Measurements from ENCODE around the gene PERCC1. TPM values are rescaled to one million over a fixed set of nuclear protein-coding genes. Genes with fewer than 3 reads are reported as not detected.

Gene PERCC1
- total RNA-seq, 4 donors from 2014 or later, result not detected

DNA sequence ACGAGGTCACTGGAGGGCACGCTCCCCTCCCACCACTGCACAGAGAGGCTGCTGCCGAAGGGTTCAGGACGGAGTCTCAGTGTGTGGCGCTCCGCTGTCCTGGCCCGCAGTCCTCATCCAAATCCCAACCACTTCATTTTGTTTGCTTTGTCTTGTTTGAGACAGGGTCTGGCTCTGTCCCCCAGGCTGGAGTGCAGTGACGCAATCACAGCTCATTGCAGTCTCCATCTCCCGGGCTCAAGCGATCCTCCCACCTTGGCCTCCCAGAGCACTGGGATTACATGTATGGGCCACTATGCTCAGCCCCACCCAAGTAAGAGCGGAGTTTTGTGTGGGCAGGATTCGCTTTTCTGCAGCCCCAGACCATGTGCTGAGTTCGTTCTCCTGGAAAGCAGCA is 29.1 kb upstream of the PERCC1 start:
- Histone ChIP-seq H3K27ac (no peak overlapping the region), H3K36me3 (peaks cover 12 to 91% (median 37%) of the 10 kb centered on the region in 3 donors)

DNA sequence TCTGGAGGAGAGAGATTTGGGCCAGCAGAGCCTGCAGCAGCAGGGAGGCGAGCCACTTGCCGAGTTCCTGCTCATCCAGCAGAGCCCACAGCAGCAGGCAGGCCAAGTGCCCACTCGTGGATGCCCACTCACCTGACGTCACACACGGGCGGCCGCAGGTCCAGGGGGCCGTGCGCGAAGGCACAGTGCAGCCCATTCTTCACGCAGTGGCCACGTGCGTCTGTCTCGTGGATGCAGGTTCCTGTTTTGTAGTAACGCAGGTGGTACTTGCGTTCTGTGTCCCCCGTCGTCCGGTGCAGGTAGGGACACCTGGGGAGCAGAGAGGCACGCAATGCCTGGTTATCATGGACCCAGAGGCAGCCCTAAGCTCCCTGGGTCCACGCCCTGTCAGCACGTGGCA is 27.8 kb upstream of the PERCC1 start:
- DNase-seq, result no peak
- no peak overlapping the region for H3K4me3 ChIP-seq
- peaks cover 12 to 88% (median 37%) of the 10 kb centered on the region in 3 donors for H3K36me3 ChIP-seq
- no peak for TF ChIP-seq POLR2A (IDR thresholded peaks at IDR 0.05)
- TF ChIP-seq, protein P1, sequence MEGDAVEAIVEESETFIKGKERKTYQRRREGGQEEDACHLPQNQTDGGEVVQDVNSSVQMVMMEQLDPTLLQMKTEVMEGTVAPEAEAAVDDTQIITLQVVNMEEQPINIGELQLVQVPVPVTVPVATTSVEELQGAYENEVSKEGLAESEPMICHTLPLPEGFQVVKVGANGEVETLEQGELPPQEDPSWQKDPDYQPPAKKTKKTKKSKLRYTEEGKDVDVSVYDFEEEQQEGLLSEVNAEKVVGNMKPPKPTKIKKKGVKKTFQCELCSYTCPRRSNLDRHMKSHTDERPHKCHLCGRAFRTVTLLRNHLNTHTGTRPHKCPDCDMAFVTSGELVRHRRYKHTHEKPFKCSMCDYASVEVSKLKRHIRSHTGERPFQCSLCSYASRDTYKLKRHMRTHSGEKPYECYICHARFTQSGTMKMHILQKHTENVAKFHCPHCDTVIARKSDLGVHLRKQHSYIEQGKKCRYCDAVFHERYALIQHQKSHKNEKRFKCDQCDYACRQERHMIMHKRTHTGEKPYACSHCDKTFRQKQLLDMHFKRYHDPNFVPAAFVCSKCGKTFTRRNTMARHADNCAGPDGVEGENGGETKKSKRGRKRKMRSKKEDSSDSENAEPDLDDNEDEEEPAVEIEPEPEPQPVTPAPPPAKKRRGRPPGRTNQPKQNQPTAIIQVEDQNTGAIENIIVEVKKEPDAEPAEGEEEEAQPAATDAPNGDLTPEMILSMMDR (IDR thresholded peaks at IDR 0.05), result no peak
- H3K27ac ChIP-seq, result no peak overlapping the region
- H3K9me3 ChIP-seq, result no peaks in the 10 kb centered on the region
- 90% methylated on average over 4 to 7 of the region's 22 CpGs for WGBS, 2 donors
- H3K4me1 ChIP-seq, result peaks cover 4 to 7% (median 6%) of the 10 kb centered on the region in 3 donors
- H3K27me3 ChIP-seq, result no peaks in the 10 kb centered on the region
- intact Hi-C loops (cut with DNase I), result no loop called here

More for the DNA sequence above, 29.1 kb upstream of the PERCC1 start:
- intact Hi-C loops (cut with DNase I), result no loop called here
- Histone ChIP-seq H3K4me1 (no peaks in the 10 kb centered on the region), H3K9me3 (no peaks in the 10 kb centered on the region), H3K4me3 (no peak overlapping the region), H3K27me3 (no peaks in the 10 kb centered on the region)
- WGBS, 2 donors, result 87% methylated on average over 3 to 10 of the region's 13 CpGs
- TF ChIP-seq, protein P1 (IDR thresholded peaks at IDR 0.05), result no peak
- TF ChIP-seq POLR2A (IDR thresholded peaks at IDR 0.05), result no peak
- no peak for DNase-seq

DNA sequence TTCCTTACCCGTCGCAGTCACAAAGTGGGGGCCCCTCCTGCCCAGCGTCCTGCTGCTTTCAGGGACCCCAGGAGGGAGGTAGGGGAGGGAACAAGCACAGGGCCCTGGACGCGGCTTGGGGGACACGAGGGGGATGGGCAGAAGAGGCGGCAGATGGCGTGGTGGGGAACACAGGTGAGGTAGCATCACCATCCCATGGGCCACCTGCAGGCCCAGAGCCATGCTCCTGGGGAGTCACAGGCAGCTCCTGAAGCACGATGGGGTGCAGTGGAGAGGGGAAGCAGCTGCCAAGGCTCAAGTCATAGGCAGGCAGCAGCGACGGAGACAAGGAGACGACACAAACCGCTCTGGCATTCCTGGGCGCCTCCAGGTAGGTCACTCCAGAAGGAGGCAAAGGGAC is 27.1 kb upstream of the PERCC1 start:
- H3K36me3 ChIP-seq, result peaks cover 11 to 81% (median 34%) of the 10 kb centered on the region in 3 donors
- no peaks in the 10 kb centered on the region for H3K27me3 ChIP-seq
- intact Hi-C loops (cut with DNase I), result no loop called here
- H3K4me1 ChIP-seq, result peaks cover 9 to 14% (median 13%) of the 10 kb centered on the region in 3 donors
- no peak overlapping the region for H3K27ac ChIP-seq
- no peak overlapping the region for H3K4me3 ChIP-seq
- DNase-seq, result no peak
- 91 to 94% methylated on average over 11 to 13 of the region's 14 CpGs for WGBS, 2 donors
- TF ChIP-seq POLR2A (IDR thresholded peaks at IDR 0.05), result no peak
- TF ChIP-seq, protein P1 (IDR thresholded peaks at IDR 0.05), result no peak
- H3K9me3 ChIP-seq, result no peaks in the 10 kb centered on the region

DNA sequence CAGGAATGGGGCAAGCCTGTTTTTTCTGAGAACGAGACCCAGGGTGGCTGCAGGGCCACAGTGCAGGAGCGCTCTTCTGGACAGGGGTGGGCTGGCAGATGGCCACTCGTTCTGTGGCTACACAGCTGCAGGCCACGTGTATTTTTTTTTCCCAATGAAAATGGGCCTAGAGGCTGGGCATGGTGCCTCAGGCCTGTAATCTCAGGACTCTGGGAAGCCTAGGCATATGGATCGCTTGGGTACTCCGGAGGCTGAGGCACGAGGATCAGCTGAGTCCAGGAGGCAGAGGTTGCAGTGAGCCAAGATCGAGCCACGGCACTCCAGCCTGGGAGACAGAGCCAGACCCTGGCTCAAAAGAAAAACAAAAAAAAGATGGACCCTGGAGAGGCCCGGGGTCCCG is 23.1 kb upstream of the PERCC1 start:
- Histone ChIP-seq H3K9me3 (no peaks in the 10 kb centered on the region), H3K4me1 (peaks cover 15 to 41% (median 17%) of the 10 kb centered on the region in 3 donors), H3K36me3 (peaks cover 0 to 72% (median 4%) of the 10 kb centered on the region in 3 donors), H3K27me3 (no peaks in the 10 kb centered on the region), H3K27ac (peak overlapping the region in 3 of 4 donors; percentile 56 to 73 (median 73)), H3K4me3 (peak overlapping the region; percentile 2 to 63 (median 47))
- TF ChIP-seq, protein P1 (IDR thresholded peaks at IDR 0.05), result no peak
- TF ChIP-seq POLR2A (IDR thresholded peaks at IDR 0.05), result no peak
- no peak for DNase-seq
- intact Hi-C loops (cut with DNase I), result no loop called here
- 35 to 40% methylated on average over 10 of the region's 11 CpGs for WGBS, 2 donors

DNA sequence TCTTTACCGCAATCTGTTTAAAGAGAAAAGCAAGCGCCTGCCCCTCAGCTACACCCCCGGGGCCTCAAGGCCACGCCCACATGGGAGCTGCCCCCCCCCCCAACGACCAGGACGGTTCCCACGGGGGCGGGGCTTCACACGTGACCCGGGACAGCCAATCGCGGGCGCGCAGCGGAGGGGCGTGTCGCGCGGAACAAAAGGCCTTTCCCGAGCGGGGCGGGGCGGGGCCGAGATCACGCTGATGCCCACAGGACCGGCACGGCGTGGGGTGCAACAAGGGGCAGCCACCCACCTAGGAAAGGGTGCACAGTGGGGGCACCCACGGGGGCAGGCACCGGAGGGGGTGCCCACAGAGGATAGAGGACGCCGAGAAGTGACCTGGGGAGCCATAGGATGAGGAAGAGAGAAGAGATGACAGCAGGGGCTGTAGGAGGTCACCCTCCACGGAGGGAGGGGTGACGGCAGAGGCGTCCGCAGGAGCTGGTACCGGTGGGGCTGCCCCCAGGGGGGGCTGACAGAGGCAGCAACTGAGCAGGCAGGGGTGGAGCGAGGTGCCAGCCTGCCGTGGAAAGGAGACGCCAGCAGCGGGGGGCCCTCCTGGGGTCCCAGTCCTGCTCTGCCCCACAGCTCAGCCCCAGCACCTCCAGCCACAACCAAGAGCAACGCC is 22.6 kb upstream of the PERCC1 start:
- peaks cover 0 to 69% (median 0%) of the 10 kb centered on the region in 3 donors for H3K36me3 ChIP-seq
- intact Hi-C loops (cut with DNase I), result no loop called here

More for the DNA sequence above, 22.6 kb upstream of the PERCC1 start:
- 6 to 8% methylated on average over 13 to 21 of the region's 42 CpGs for WGBS, 2 donors
- Histone ChIP-seq H3K4me1 (peaks cover 15 to 46% (median 19%) of the 10 kb centered on the region in 3 donors), H3K27me3 (no peaks in the 10 kb centered on the region), H3K9me3 (no peaks in the 10 kb centered on the region), H3K27ac (peak overlapping the region; percentile 55 to 73 (median 66)), H3K4me3 (peak overlapping the region; percentile 21 to 63 (median 47))
- TF ChIP-seq POLR2A (IDR thresholded peaks at IDR 0.05), result no peak
- TF ChIP-seq, protein P1 (IDR thresholded peaks at IDR 0.05), result peak in 1 of 6 experiments; percentile 4
- DNase-seq, result peak; percentile 54
